Measurements from ENCODE around the gene C4BPB. TPM values are rescaled to one million over a fixed set of nuclear protein-coding genes. Genes with fewer than 3 reads are reported as not detected.

The C4BPB gene
- total and polyA plus RNA-seq, 2 of the 4 experiments (the other 2 are of a cell fraction) = not detected

GRCh38 chr1:207072233-207072632, 16.4 kb upstream of the C4BPB start:
- H3K18ac ChIP-seq (ENCODE audit: low read depth, low read length) = no peak overlapping the region
- H3K9ac ChIP-seq (ENCODE audit: low read depth, low read length) = no peak overlapping the region
- no peaks in the 10 kb centered on the region for H4K20me1 ChIP-seq (ENCODE audit: insufficient read depth, low read length)
- H3K27me3 ChIP-seq (ENCODE audit: control insufficient read depth, insufficient read depth, low read length) = no peaks in the 10 kb centered on the region; the same call in 1 of the 2 replicates
- H3K9me3 ChIP-seq (ENCODE audit: control insufficient read depth, insufficient read depth, low read length) = no peaks in the 10 kb centered on the region
- intact Hi-C loops (cut with micrococcal nuclease) = loop anchor here (10.0 kb wide), 2 partner anchors 157 to 317 kb away; no protein-coding TSS in a partner anchor
- POLR2A ChIA-PET (ENCODE audit: unreplicated experiment) = no interaction called here
- DNase-seq (no peak), ATAC-seq (ENCODE audit: low read depth) (no peak)
- BruUV-seq (replicated peaks) = no TSS peak
- no peak overlapping the region for H2BK5ac ChIP-seq (ENCODE audit: low read depth, low read length, poor library complexity, severe bottlenecking)
- H3K56ac ChIP-seq (ENCODE audit: extremely low read depth, insufficient read depth, low read length) = no peak overlapping the region
- H2AK5ac ChIP-seq (ENCODE audit: low read depth, low read length) = no peak overlapping the region
- H3K4me1 ChIP-seq (ENCODE audit: control insufficient read depth, insufficient read depth, low read length) = no peaks in the 10 kb centered on the region
- H2BK15ac ChIP-seq (ENCODE audit: low read depth, low read length) = no peak overlapping the region
- no peaks in the 10 kb centered on the region for H3K9me1 ChIP-seq (ENCODE audit: insufficient read depth, low read length)
- H2BK20ac ChIP-seq (ENCODE audit: low read depth, low read length) = no peak overlapping the region
- H4K91ac ChIP-seq (ENCODE audit: insufficient read depth, low read depth, low read length) = no peak overlapping the region
- in situ Hi-C loops (cut with MboI; ENCODE audit: low sequenced_read_pairs) = no loop called here
- H3K4ac ChIP-seq (ENCODE audit: low read depth, low read length) = no peak overlapping the region
- no peak overlapping the region for H2BK120ac ChIP-seq (ENCODE audit: low read depth, low read length)
- H3K23ac ChIP-seq (ENCODE audit: low read depth, low read length) = no peak overlapping the region
- no peak overlapping the region for H3K4me3 ChIP-seq (ENCODE audit: insufficient read depth, low read depth, low read length)
- no peak overlapping the region for H3K4me2 ChIP-seq (ENCODE audit: low read depth, low read length)
- no peaks in the 10 kb centered on the region for H3K79me1 ChIP-seq (ENCODE audit: low read depth in 1 of 2, low read length in 2 of 2)
- no peak overlapping the region for H4K8ac ChIP-seq (ENCODE audit: low read depth in 2 of 2, low read length in 2 of 2)
- 83% methylated on average over 5 of the region's 8 CpGs; no CpG with 5 or more reads in 1 of the 2 experiments for WGBS, 2 experiments (ENCODE audit: extremely low coverage in 2 of 2, insufficient read length in 1 of 2)
- no peak overlapping the region for H2AFZ ChIP-seq (replicated peaks; ENCODE audit: low read length, poor library complexity)
- CTCF ChIA-PET = interaction anchor here (1.0 kb wide), 1 partner anchor 93 kb away, joined by 3 read pairs; no protein-coding TSS in a partner anchor
- no peak for TF ChIP-seq POLR2A (IDR thresholded peaks at IDR 0.05; ENCODE audit: low read depth, low read length)
- TF ChIP-seq RFX5 (IDR thresholded peaks at IDR 0.05; ENCODE audit: low read depth, low read length) = no peak
- TF ChIP-seq SMC3 (IDR thresholded peaks at IDR 0.05; ENCODE audit: low read depth, low read length) = no peak
- TF ChIP-seq BHLHE40 (IDR thresholded peaks at IDR 0.05; ENCODE audit: low read depth, low read length) = no peak
- TF ChIP-seq USF2 (IDR thresholded peaks at IDR 0.05; ENCODE audit: low read depth, low read length) = no peak
- TF ChIP-seq MAFK (IDR thresholded peaks at IDR 0.05; ENCODE audit: low read depth, low read length) = no peak
- TF ChIP-seq CEBPB (IDR thresholded peaks at IDR 0.05; ENCODE audit: low read depth, low read length) = no peak
- no peak overlapping the region for H3K27ac ChIP-seq (ENCODE audit: insufficient read depth, low read length)
- no peak overlapping the region for H4K5ac ChIP-seq (ENCODE audit: low read depth, low read length)
- no peak overlapping the region for H3K14ac ChIP-seq (replicated peaks; ENCODE audit: low read depth, low read length)
- no peak overlapping the region for H2AK9ac ChIP-seq (replicated peaks; ENCODE audit: low read depth, low read length, poor library complexity)
- dilution Hi-C loops (cut with HindIII; ENCODE audit: low sequenced_read_pairs, unreplicated experiment) = no loop called here
- H3K36me3 ChIP-seq (ENCODE audit: control insufficient read depth, insufficient read depth, low read length) = no peaks in the 10 kb centered on the region
